Activated CD4-positive, alpha-beta T cell treated with anti-CD3 and anti-CD28 coated beads for 36 hours (primary cell): ENCODE results near the gene PNMA1. TPM values are rescaled to one million over a fixed set of nuclear protein-coding genes. Genes with fewer than 3 reads are reported as not detected.

Source experiments
- ATAC-seq: fragments of 200-7000 bp; cut with Tn5 transposase; one replicate; pipeline ENCODE4 v1.10.0; 2021; ENCODE audit warnings: mild to moderate bottlenecking, moderate library complexity
- CTCF ChIA-PET: fragments of 350-600 bp; sonication (Branson Sonifier 250); formaldehyde crosslinking; loops from one replicate; lab custom pipeline; 2021; ENCODE audit warnings: antibody characterized with exemption; lab: Charles Lee
- POLR2A ChIA-PET: fragments of 350-600 bp; sonication (Branson Sonifier 250); formaldehyde crosslinking; loops from one replicate; lab custom pipeline; 2021; ENCODE audit warnings: antibody characterized with exemption, inconsistent platforms; lab: Charles Lee
- DNase-seq: peaks from one replicate; pipeline ENCODE4 v3.0.0-alpha.2; 2020
- H3K27ac Mint-ChIP-seq: one replicate; pipeline ENCODE4 v1.8.0; 2021; ENCODE audit warnings: mixed read lengths
- H3K27me3 Mint-ChIP-seq: one replicate; pipeline ENCODE4 v1.8.0; 2021; ENCODE audit warnings: mixed read lengths
- H3K36me3 Mint-ChIP-seq: one replicate; pipeline ENCODE4 v1.8.0; 2021; ENCODE audit warnings: low read depth, mixed read lengths
- H3K4me1 Mint-ChIP-seq: one replicate; pipeline ENCODE4 v1.8.0; 2021; ENCODE audit warnings: mixed read lengths
- H3K4me3 Mint-ChIP-seq: one replicate; pipeline ENCODE4 v1.8.0; 2021; ENCODE audit warnings: mild to moderate bottlenecking, moderate library complexity, mixed read lengths
- H3K9me3 Mint-ChIP-seq: one replicate; pipeline ENCODE4 v1.8.0; 2021; ENCODE audit warnings: low read depth, mixed read lengths
- intact Hi-C, 2 experiments: fragments of 100-400 bp; cut with DNase I in 1 of 2; cut with micrococcal nuclease in 1 of 2; formaldehyde crosslinking; loops; one replicate each; pipeline versions ENCODE4 v1.14.2 to v1.15.1; 2022 to 2024; cut with DNase I, micrococcal nuclease
- total RNA-seq, 2 experiments: library from RNA; stranded (reverse); gene quantifications; one replicate each; pipeline ENCODE4 v1.2.3, GENCODE V29; 2021

Gene PNMA1
- 10 to 100 TPM; 23.2 to 28.8 TPM for total RNA-seq

GRCh38 chr14:73713803-73714655, at the start of gene PNMA1:
Gene PNMA1 (minus strand): TSS chr14:73714384. CDS start chr14:73713639, 745 bp downstream.
- Mint-ChIP-seq H3K27ac (peak within 1 kb of the TSS; percentile 94), H3K27me3 (no peaks in the 10 kb centered on the region), H3K9me3 (no peaks in the 10 kb centered on the region), H3K4me1 (peaks cover 13% of the 10 kb centered on the region), H3K36me3 (peaks cover 28% of the 10 kb centered on the region), H3K4me3 (peak within 1 kb of the TSS; percentile 98)
- ChIA-PET POLR2A (interaction anchor here (1.2 kb wide), 1 partner anchor 28 kb away, joined by 4 read pairs; no protein-coding TSS in a partner anchor), CTCF (interaction anchor here (0.6 to 1.8 kb wide), 7 partner anchors 15 to 133 kb away, joined by 3 to 6 read pairs (median 3); no protein-coding TSS in a partner anchor)
- DNase-seq = peak; percentile 92
- intact Hi-C loops = loop anchor here (1.0 to 10.0 kb wide), 13 partner anchors 18 to 371 kb away; partner anchors contain the start of genes BBOF1 (in 2 of the 2), COQ6 (in 2 of the 2), DNAL1 (in 2 of the 2) and ENTPD5 (in 2 of the 2)
- ATAC-seq = peak; percentile 79

GRCh38 chr14:73763396-73763795, 49.2 kb upstream of the PNMA1 start:
- DNase-seq = no peak
- Mint-ChIP-seq H3K36me3 (peaks cover 9% of the 10 kb centered on the region), H3K4me3 (no peak overlapping the region), H3K4me1 (peaks cover 60% of the 10 kb centered on the region), H3K27me3 (no peaks in the 10 kb centered on the region), H3K9me3 (no peaks in the 10 kb centered on the region), H3K27ac (peak overlapping the region; percentile 99)
- no peak for ATAC-seq
- ChIA-PET CTCF (interaction anchor here (0.6 to 6.5 kb wide), 4 partner anchors 10 to 104 kb away, joined by 3 to 68 read pairs (median 6); no protein-coding TSS in a partner anchor), POLR2A (interaction anchor here (1.2 to 1.8 kb wide), 2 partner anchors 8 to 10 kb away, joined by 4 to 13 read pairs; no protein-coding TSS in a partner anchor)
- intact Hi-C loops = loop anchor here in 1 of 2 experiments (5.0 kb wide), 1 partner anchor 296 kb away; no protein-coding TSS in a partner anchor

GRCh38 chr14:73762375-73762822, 48.2 kb upstream of the PNMA1 start:
- peak overlapping the region; percentile 99 for H3K27ac Mint-ChIP-seq
- no peaks in the 10 kb centered on the region for H3K27me3 Mint-ChIP-seq
- ATAC-seq (no peak), DNase-seq (peak; percentile 70)
- intact Hi-C loops = loop anchor here in 1 of 2 experiments (5.0 kb wide), 1 partner anchor 295 kb away; no protein-coding TSS in a partner anchor
- ChIA-PET CTCF (interaction anchor here (0.8 to 6.5 kb wide), 6 partner anchors 9 to 192 kb away, joined by 3 to 68 read pairs (median 4); no protein-coding TSS in a partner anchor), POLR2A (interaction anchor here (0.7 to 1.8 kb wide), 8 partner anchors 9 to 34 kb away, joined by 3 to 13 read pairs (median 4); no protein-coding TSS in a partner anchor)
- peaks cover 69% of the 10 kb centered on the region for H3K4me1 Mint-ChIP-seq
- no peaks in the 10 kb centered on the region for H3K9me3 Mint-ChIP-seq
- peak overlapping the region; percentile 83 for H3K4me3 Mint-ChIP-seq
- peaks cover 18% of the 10 kb centered on the region for H3K36me3 Mint-ChIP-seq

GRCh38 chr14:73761618-73762355, 47.6 kb upstream of the PNMA1 start:
- Mint-ChIP-seq H3K4me1 (peaks cover 72% of the 10 kb centered on the region), H3K9me3 (no peaks in the 10 kb centered on the region), H3K27ac (peak overlapping the region; percentile 99), H3K36me3 (peaks cover 19% of the 10 kb centered on the region), H3K4me3 (peak overlapping the region; percentile 83), H3K27me3 (no peaks in the 10 kb centered on the region)
- ChIA-PET CTCF (interaction anchor here (0.8 to 6.5 kb wide), 7 partner anchors 8 to 191 kb away, joined by 3 to 68 read pairs (median 5); no protein-coding TSS in a partner anchor), POLR2A (interaction anchor here (0.6 to 1.8 kb wide), 9 partner anchors 8 to 90 kb away, joined by 3 to 13 read pairs (median 3); partner anchors contain the start of gene PTGR2)
- intact Hi-C loops = loop anchor here in 1 of 2 experiments (2.0 to 5.0 kb wide), 3 partner anchors 69 to 625 kb away; partner anchors contain the start of gene PSEN1
- ATAC-seq (peak; percentile 6), DNase-seq (peak; percentile 69)

GRCh38 chr14:73760598-73761586, 46.7 kb upstream of the PNMA1 start:
- DNase-seq = peak; percentile 14
- H3K27me3 Mint-ChIP-seq = no peaks in the 10 kb centered on the region
- H3K4me1 Mint-ChIP-seq = peaks cover 76% of the 10 kb centered on the region
- peak overlapping the region; percentile 83 for H3K4me3 Mint-ChIP-seq
- peaks cover 26% of the 10 kb centered on the region for H3K36me3 Mint-ChIP-seq
- ChIA-PET POLR2A (interaction anchor here (0.5 to 4.0 kb wide), 12 partner anchors 7 to 91 kb away, joined by 3 to 43 read pairs (median 3); partner anchors contain the start of gene PTGR2), CTCF (interaction anchor here (0.5 to 9.7 kb wide), 8 partner anchors 10 to 69 kb away, joined by 3 to 116 read pairs (median 8); no protein-coding TSS in a partner anchor)
- ATAC-seq = no peak
- no peaks in the 10 kb centered on the region for H3K9me3 Mint-ChIP-seq
- intact Hi-C loops = loop anchor here (1.0 to 5.0 kb wide), 12 partner anchors 10 to 624 kb away; partner anchors contain the start of genes ACOT6 (in 1 of the 2), ALDH6A1 (in 1 of the 2), COQ6 (in 1 of the 2) and FAM161B (in 1 of the 2)
- peak overlapping the region; percentile 99 for H3K27ac Mint-ChIP-seq

GRCh38 chr14:73759714-73760597, 45.8 kb upstream of the PNMA1 start:
- H3K27me3 Mint-ChIP-seq = no peaks in the 10 kb centered on the region
- ATAC-seq = peak; percentile 74
- peak; percentile 98 for DNase-seq
- H3K4me3 Mint-ChIP-seq = peak overlapping the region; percentile 83
- H3K27ac Mint-ChIP-seq = peak overlapping the region; percentile 99
- POLR2A ChIA-PET = interaction anchor here (0.5 to 4.0 kb wide), 8 partner anchors 8 to 28 kb away, joined by 3 to 43 read pairs (median 4); no protein-coding TSS in a partner anchor
- H3K4me1 Mint-ChIP-seq = peaks cover 76% of the 10 kb centered on the region
- H3K36me3 Mint-ChIP-seq = peaks cover 30% of the 10 kb centered on the region
- intact Hi-C loops = loop anchor here (1.0 to 5.0 kb wide), 15 partner anchors 11 to 623 kb away; partner anchors contain the start of genes ACOT6 (in 1 of the 2), ALDH6A1 (in 1 of the 2), COQ6 (in 1 of the 2) and FAM161B (in 1 of the 2)
- CTCF ChIA-PET = interaction anchor here (0.5 to 9.7 kb wide), 9 partner anchors 11 to 126 kb away, joined by 3 to 116 read pairs (median 6); partner anchors contain the start of gene PTGR2
- H3K9me3 Mint-ChIP-seq = no peaks in the 10 kb centered on the region

GRCh38 chr14:73759183-73759713, 45.1 kb upstream of the PNMA1 start:
- peaks cover 30% of the 10 kb centered on the region for H3K36me3 Mint-ChIP-seq
- ATAC-seq (no peak), DNase-seq (peak; percentile 73)
- CTCF ChIA-PET = interaction anchor here (0.8 to 9.7 kb wide), 13 partner anchors 8 to 129 kb away, joined by 3 to 116 read pairs (median 6); partner anchors contain the start of gene PTGR2
- no peaks in the 10 kb centered on the region for H3K9me3 Mint-ChIP-seq
- POLR2A ChIA-PET = interaction anchor here (1.0 to 4.0 kb wide), 4 partner anchors 12 to 27 kb away, joined by 4 to 43 read pairs (median 14); no protein-coding TSS in a partner anchor
- H3K27ac Mint-ChIP-seq = peak overlapping the region; percentile 77
- intact Hi-C loops = loop anchor here (1.0 to 2.0 kb wide), 3 partner anchors 30 to 127 kb away; partner anchors contain the start of gene ZNF410 (in 1 of the 2)
- H3K4me1 Mint-ChIP-seq = peaks cover 76% of the 10 kb centered on the region
- peak overlapping the region; percentile 84 for H3K4me3 Mint-ChIP-seq
- no peaks in the 10 kb centered on the region for H3K27me3 Mint-ChIP-seq
